ENCODE measurements around the gene PCGF1. TPM values are rescaled to one million over a fixed set of nuclear protein-coding genes. Genes with fewer than 3 reads are reported as not detected.
A peak's percentile ranks its signal among the peaks of the same experiment; 100 is the strongest.

PCGF1 gene
- total and polyA plus RNA-seq, 9 of the 15 experiments (the other 6 are each of a cell fraction or from before 2014, with no cell fraction given) = 20.3 to 45.7 (median 29.3) TPM

- TF ChIP-seq ZBTB9 (CRISPR knock-in tag; IDR thresholded peaks at IDR 0.05) (no peak), MEIS2 (IDR thresholded peaks at IDR 0.05; ENCODE audit: partially characterized antibody) (peak; percentile 69), ZNF511 (CRISPR knock-in tag; IDR thresholded peaks at IDR 0.05) (0 out of 2 replicates have a peak, but pooled peaks have one; percentile 20)
Measured at GRCh38 chr2:74501335-74502071, 6.0 kb downstream of the PCGF1 start (continued).

GRCh38 chr2:74500578-74500946 lies 6.9 kb downstream of the PCGF1 start:
- ChIA-PET POLR2A (interaction anchor here (0.6 to 2.4 kb wide), 6 partner anchors 9 to 30 kb away, joined by 3 to 13 read pairs (median 4); partner anchors contain the start of genes CCDC142 and TTC31), CTCF (ENCODE audit: low intra/inter-chr PET ratio) (no interaction called here)
- peaks cover 7% of the 10 kb centered on the region; the same call in 2 of the 3 replicates for H3K36me3 ChIP-seq (ENCODE audit: control insufficient read depth, insufficient read depth, low read length)
- no TSS peak for BruUV-seq (replicated peaks)
- FAIRE-seq (no peak), DNase-seq (ENCODE audit: extremely low read depth in 1 of 4, low spot score in 3 of 4) (no peak), ATAC-seq (no peak)
- no peak for TF ChIP-seq ZNF511 (CRISPR knock-in tag; IDR thresholded peaks at IDR 0.05)
- TF ChIP-seq TBL1XR1 (IDR thresholded peaks at IDR 0.05; ENCODE audit: low read length in 2 of 2) = no peak
- no peak for TF ChIP-seq NR3C1 (CRISPR knock-in tag; IDR thresholded peaks at IDR 0.05)
- TF ChIP-seq ZNF146 (CRISPR knock-in tag; IDR thresholded peaks at IDR 0.05; ENCODE audit: unreplicated experiment) = no peak
- TF ChIP-seq ZNF165 (CRISPR knock-in tag; IDR thresholded peaks at IDR 0.05; ENCODE audit: borderline replicate concordance) = no peak
- TF ChIP-seq, protein P1, sequence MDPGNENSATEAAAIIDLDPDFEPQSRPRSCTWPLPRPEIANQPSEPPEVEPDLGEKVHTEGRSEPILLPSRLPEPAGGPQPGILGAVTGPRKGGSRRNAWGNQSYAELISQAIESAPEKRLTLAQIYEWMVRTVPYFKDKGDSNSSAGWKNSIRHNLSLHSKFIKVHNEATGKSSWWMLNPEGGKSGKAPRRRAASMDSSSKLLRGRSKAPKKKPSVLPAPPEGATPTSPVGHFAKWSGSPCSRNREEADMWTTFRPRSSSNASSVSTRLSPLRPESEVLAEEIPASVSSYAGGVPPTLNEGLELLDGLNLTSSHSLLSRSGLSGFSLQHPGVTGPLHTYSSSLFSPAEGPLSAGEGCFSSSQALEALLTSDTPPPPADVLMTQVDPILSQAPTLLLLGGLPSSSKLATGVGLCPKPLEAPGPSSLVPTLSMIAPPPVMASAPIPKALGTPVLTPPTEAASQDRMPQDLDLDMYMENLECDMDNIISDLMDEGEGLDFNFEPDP (CRISPR knock-in tag; IDR thresholded peaks at IDR 0.05) = no peak
- no peak for TF ChIP-seq FOXK1 (CRISPR knock-in tag; IDR thresholded peaks at IDR 0.05; ENCODE audit: borderline replicate concordance)
- no peak for TF ChIP-seq ZNF263 (CRISPR knock-in tag; IDR thresholded peaks at IDR 0.05; ENCODE audit: borderline replicate concordance)
- no peak for TF ChIP-seq XRCC3 (IDR thresholded peaks at IDR 0.05)
- no peak for TF ChIP-seq RNF2 (IDR thresholded peaks at IDR 0.05)
- TF ChIP-seq, protein P2, sequence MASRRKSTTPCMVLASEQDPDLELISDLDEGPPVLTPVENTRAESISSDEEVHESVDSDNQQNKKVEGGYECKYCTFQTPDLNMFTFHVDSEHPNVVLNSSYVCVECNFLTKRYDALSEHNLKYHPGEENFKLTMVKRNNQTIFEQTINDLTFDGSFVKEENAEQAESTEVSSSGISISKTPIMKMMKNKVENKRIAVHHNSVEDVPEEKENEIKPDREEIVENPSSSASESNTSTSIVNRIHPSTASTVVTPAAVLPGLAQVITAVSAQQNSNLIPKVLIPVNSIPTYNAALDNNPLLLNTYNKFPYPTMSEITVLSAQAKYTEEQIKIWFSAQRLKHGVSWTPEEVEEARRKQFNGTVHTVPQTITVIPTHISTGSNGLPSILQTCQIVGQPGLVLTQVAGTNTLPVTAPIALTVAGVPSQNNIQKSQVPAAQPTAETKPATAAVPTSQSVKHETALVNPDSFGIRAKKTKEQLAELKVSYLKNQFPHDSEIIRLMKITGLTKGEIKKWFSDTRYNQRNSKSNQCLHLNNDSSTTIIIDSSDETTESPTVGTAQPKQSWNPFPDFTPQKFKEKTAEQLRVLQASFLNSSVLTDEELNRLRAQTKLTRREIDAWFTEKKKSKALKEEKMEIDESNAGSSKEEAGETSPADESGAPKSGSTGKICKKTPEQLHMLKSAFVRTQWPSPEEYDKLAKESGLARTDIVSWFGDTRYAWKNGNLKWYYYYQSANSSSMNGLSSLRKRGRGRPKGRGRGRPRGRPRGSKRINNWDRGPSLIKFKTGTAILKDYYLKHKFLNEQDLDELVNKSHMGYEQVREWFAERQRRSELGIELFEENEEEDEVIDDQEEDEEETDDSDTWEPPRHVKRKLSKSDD (conservative IDR thresholded peaks at IDR 0.05; ENCODE audit: low read length) = no peak
- in situ Hi-C loops (cut with MboI) (no loop called here), intact Hi-C loops (cut with micrococcal nuclease) (loop anchor here (5.0 kb wide), 1 partner anchor 72 kb away; no protein-coding TSS in a partner anchor)
- H3K79me2 ChIP-seq (ENCODE audit: control insufficient read depth, insufficient read depth, low read length) = peaks cover 30% of the 10 kb centered on the region
- H2AFZ ChIP-seq (ENCODE audit: low read depth, low read length) = no peak overlapping the region
- no peaks in the 10 kb centered on the region for H3K9me3 ChIP-seq (replicated peaks; ENCODE audit: control insufficient read depth, insufficient read depth, low read depth, low read length)
- H3K9me1 ChIP-seq (ENCODE audit: control insufficient read depth, insufficient read depth, low read length) = no peaks in the 10 kb centered on the region
- no peak overlapping the region for H3K9ac ChIP-seq (ENCODE audit: insufficient read depth in 1 of 2, low read depth in 2 of 2, low read length in 2 of 2)
- peaks cover 24 to 56% of the 10 kb centered on the region in 2 experiments; a peak in 4 of 5 replicates for H3K4me1 ChIP-seq (replicated peaks in 1 of 2; ENCODE audit: control insufficient read depth in 2 of 2, insufficient read depth in 2 of 2, low read length in 2 of 2)
- H3K4me3 ChIP-seq = no peak overlapping the region
- H4K20me1 ChIP-seq (replicated peaks; ENCODE audit: control insufficient read depth, insufficient read depth, low read length) = no peaks in the 10 kb centered on the region
- no peak overlapping the region for H3K4me2 ChIP-seq (ENCODE audit: insufficient read depth, low read length)
- no peak overlapping the region for H3K27ac ChIP-seq (ENCODE audit: extremely low read depth, low read depth, low read length)
- H3K27me3 ChIP-seq (ENCODE audit: control insufficient read depth in 2 of 2, insufficient read depth in 2 of 2, low read length in 2 of 2) = no peaks in the 10 kb centered on the region

All from K562 (cell line).